HG03442 (cell line): Measurements from ENCODE around the gene F5.

Experiments used
- ATAC-seq: cut with Tn5 transposase; IDR thresholded peaks from one replicate; pipeline ENCODE4 v1.9.1; 2021; ENCODE audit warnings: mild to moderate bottlenecking, moderate library complexity; ENCODE audit not compliant: unreplicated experiment

Gene F5

DNA sequence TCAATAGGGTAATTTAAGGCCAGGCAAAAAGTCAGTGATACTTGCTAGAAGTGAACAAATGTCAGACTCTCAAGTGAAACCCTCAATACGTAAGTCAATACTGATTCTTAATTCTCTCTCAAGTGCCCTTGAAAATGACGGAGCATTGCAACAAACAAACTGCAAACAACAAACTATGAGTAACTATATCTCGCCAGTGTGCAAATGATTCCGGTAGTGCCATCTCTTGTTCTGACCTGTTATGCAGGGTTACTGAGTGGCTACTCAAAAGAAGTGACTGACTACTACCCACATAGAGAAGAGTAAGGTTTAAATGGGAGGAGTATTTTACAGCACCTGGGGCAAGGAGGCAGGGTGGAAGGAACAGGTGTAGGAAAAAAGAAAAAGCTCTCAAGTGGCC lies 102.2 kb downstream of the F5 start:
- ATAC-seq: no peak

DNA sequence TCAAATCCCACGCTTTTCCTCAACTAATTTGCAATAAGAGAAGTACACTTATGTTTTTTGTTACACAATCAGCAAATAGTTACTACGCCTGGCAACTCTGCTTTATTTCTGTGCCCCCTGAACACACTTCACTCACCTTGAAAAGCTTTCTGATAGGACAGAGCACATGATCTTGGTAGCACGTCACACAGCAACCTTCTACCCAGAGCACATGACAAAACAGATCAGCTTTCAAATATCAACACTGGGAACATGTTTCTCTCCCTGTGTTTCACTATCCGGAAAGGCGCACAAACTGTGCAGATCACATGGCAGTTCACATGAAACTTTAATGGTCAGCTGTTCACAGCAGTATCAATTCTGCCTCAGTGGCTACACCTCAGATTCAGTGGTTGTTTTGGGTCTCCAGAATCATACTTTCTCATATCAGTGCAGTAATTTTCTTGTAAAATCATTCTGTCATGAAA lies 102.7 kb downstream of the F5 start:
- ATAC-seq: no peak

DNA sequence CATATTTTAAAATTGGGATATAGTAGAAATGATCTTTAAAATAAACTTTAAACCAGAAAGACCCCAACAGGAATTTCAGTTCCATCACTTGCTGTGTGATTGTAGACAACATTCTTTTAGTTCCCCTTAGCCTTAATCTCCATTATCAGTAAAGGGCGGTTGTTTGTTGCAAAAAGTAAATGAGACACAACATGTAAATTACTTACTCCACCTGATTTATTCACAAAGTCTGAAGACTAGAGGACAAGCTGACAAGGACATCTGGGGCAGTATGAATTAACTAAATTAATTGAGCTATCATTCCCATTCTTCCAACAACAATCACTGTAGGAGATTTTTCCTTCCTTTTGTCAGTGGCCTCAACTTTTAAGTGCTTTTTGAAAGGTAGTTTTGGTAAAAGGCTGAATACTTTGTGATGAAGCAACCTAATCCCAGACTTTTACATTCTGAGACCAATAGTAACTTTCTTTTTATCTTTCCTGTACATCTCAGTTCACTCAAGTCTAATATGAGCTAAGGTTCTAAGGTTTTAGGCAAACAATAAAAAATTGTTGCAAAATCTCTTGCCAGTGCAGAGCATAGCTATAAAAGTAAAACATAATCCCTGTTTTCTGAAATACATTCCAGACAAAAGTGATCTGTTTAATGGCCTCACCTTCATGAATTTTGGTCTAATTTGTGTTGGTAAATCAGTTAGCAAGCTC lies 106.8 kb downstream of the F5 start:
- no peak for ATAC-seq

DNA sequence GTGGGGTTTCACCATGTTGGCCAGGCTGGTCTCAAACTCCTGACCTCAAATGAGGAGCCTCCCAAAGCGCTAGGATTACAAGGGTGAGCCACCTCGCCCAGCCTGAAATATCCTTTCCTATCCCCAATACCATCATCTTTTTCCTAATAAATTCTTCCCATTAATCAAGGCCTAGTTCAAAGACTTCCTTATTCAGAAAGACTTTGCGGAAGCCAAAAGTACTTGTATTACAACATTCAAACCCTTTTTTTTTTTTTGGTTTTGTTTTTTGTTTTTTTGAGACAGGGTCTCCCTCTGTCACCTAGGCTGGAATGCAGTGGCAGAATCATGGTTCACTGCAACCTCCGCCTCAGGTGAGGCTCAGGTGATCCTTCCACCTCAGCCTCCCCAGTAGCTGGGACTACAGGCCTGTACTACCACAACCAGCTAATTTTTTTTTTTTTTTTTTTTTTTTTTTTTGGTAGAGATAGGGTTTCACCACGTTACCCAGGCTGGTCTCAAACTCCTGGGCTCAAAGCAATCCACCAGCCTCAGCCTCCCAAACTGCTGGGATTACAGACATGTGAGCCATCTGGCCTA lies 108.1 kb downstream of the F5 start:
- ATAC-seq: no peak

DNA sequence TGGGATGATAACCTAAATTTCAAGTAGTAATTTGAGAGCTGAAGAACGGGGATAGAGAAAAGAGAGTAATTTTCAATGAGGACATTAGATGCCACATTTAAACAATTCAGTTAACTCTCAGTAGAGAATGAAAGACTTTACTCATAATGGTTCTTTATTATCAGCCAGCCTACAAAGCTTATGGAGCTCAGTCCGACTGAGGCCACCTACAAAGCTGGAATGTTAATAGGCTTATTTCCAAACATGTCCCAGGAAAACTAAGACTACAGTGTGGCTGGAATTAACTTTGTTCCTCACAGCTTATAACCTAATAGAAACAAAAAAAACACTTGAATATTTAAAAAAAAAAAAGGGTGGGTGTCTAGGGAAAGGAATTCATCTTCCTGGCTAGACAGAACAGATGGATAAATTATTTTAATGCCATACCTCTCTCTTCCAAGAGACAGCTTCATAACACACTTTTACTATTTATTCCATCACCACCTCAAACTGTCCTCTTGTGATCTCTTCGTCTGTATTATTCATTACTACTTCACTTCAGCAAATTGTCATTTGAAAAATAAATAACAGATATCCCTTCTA lies 110.4 kb downstream of the F5 start:
- ATAC-seq: no peak

DNA sequence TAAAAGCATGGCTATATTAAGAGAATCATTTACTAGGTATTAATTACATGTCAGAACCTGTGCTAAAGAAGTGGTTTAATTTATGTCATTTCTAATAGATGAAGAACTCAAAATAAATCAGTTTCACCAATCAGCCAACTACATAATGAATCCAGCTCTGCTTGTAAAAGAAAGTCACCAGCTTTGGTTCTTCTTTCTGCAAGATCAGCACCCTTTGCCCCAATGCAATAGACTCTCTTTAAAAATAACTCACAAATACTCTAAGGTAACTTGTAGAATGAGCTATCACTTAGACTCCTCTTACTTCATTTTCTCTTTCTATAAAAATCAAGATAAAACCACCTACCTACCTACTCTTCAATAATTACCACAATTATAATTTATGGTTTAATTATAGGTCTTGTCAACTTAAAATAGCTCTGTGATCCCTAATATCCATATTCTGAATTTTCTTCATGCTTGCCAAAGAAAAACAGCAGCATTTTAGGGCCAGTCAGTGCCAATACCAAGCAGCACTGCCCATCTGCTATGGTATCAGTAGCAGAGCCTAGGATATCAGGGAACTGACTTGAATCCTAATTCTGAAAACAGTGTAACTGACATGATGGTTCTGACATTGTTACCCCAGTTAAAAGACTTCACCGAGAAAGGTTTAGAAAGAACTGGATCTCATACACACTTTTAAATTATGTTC lies 111.8 kb downstream of the F5 start:
- no peak for ATAC-seq

DNA sequence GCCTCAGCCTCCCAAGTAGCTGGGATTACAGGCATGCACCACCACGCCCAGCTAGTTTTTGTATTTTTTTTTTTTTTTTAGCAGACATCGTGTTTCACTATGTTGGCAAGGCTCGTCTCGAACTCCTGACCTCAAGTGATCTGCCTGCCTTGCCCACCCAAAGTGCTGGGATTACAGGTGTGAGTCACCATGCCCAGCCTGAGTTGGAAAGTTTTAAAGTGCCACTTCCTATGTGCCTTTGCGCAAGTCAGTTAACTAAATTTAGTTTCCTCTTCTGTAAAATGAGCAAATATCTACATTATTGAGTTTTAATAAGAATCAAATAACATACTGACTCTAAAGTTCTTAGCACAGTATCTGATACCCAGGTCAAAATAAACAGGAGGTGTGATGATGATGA lies 112.9 kb downstream of the F5 start:
- no peak for ATAC-seq

DNA sequence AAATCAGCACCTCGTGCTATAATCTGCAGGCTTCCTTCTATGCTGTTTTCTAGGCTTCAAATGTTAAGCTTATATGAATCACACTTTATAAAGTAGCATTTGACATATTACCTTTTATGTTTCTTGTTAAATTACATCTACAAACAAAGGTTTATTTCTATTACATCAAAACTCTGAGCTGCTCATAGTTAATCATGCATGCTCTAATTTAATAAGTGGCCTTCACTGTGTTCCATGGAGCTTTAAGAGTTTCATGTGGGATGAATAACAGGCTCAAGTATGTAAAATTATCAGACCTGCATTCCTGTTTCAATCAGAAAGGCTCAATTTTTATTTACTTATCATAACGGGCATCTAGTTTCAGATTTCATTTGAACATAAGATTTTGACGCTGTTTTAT lies 113.5 kb downstream of the F5 start:
- no peak for ATAC-seq

DNA sequence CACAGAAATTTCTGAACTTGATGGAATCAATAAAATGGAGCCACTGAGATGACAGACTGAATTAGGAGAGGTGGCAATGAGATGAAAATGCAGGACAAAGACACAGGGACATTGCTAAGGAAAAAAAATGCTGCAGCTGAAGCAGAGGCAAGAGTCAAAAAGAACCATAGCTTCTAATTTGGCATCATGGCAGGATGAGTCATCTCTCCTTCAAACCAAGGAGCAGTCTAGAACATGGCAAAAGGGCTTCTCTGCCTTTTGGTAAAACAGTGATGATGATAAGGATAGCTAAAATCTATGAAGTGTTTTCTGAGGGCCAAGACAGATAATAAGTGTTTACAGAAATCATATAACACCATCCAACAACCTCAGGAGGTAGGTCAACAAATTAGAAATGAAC lies 117.3 kb downstream of the F5 start:
- no peak for ATAC-seq

DNA sequence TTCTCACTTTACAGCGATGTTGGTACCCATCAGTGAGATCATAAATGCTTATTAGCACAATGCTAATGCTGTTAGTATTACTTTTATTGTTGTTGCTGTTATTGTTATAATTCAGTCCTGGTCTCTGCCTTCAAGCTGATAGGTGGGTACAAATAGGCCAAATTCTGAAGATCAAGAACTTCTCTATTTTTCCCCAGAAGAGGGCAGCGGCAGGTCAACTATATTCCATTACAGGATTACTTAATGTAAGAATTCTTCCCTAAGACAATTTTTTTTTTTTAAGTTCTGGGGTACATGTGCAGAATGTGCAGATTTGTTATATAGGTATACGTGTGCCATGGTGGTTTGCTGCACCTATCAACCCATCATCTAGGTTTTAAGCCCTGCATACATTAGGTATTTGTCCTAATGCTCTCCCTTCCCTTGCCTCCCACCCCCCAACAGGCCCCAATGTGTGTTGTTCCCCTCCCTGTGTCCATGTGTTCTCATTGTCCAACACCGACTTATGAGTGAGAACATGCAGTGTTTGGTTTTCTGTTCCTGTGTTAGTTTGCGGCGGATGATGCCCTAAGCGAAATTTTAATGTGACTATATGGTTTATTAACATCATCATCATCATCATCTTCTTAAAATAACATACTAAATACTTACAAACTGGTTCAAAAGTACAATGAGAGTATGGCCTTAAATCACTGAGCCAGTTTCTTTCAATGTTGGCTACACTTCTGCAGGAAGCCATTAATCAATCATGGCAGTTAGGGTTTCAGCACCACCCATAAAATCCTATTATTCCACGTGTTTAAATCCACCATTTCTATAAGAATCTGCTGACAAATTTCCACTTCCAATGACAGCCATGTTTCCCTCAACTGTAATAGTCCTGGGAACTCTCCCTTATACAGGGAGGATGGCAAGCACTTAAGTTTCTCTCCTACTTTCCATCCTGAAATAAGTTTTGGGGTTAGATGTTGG lies 119.7 kb downstream of the F5 start:
- no peak for ATAC-seq

DNA sequence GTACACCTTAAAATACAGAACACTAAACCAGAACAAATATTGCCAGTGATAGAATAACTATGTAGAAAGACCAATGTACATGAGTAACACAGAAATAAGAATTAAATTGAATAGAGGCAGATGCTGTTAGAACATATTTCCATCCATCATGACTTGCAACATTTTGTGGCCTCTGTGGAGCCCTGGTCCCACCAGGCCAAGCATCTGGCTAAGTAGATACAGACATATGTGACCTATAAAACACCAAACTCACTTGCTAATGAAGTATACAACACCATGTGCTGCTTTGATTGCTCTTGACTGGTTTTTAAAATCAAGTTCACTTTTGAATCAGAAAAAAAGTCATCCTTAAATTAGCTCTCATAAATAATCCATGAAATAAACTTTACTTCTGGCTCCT lies 121.0 kb downstream of the F5 start:
- no peak for ATAC-seq
